ENCODE measurements around the gene BCAS1. TPM values are rescaled to one million over a fixed set of nuclear protein-coding genes. Genes with fewer than 3 reads are reported as not detected.
A peak's percentile ranks its signal among the peaks of the same experiment; 100 is the strongest.

BCAS1 gene
- total and polyA plus RNA-seq, 10 of the 15 experiments (the other 5 are each of a cell fraction or from before 2014, with no cell fraction given) = 0.21 to 1.4 (median 0.55) TPM

- TF ChIP-seq ZNF622 (IDR thresholded peaks at IDR 0.05) = no peak
- TF ChIP-seq SPI1 (IDR thresholded peaks at IDR 0.05; ENCODE audit: borderline replicate concordance, insufficient read depth, low read depth, low read length) = peak; percentile 67; the same call in 1 of the 2 replicates
- no peak for TF ChIP-seq EGR1 (IDR thresholded peaks at IDR 0.05; ENCODE audit: borderline replicate concordance in 1 of 2, low read depth in 2 of 2, low read length in 2 of 2)
- 0 out of 4 replicates have a peak, but pooled peaks of 1 of the 2 experiments have one; percentile 28 for TF ChIP-seq BHLHE40 (IDR thresholded peaks at IDR 0.05; ENCODE audit: borderline replicate concordance in 1 of 2, low read depth in 2 of 2, low read length in 1 of 2)
- TF ChIP-seq ATF3 (IDR thresholded peaks at IDR 0.05; ENCODE audit: borderline replicate concordance, extremely low read depth, low read depth, low read length) = no peak; the same call in 1 of the 2 replicates
- TF ChIP-seq RUNX3 (IDR thresholded peaks at IDR 0.05; ENCODE audit: low read length) = peak; percentile 36; the same call in 1 of the 2 replicates
- TF ChIP-seq ZZZ3 (IDR thresholded peaks at IDR 0.05; ENCODE audit: control insufficient read depth, insufficient read length, low read depth) = no peak
- peak; percentile 88 for TF ChIP-seq RB1 (IDR thresholded peaks at IDR 0.05; ENCODE audit: borderline replicate concordance)
- peak; percentile 87; the same call in 1 of the 2 replicates for TF ChIP-seq NFXL1 (IDR thresholded peaks at IDR 0.05; ENCODE audit: borderline replicate concordance)
- no peak for TF ChIP-seq WRNIP1 (IDR thresholded peaks at IDR 0.05; ENCODE audit: borderline replicate concordance, low read depth, low read length)
- peak; percentile 80 to 85 for TF ChIP-seq IKZF2 (IDR thresholded peaks at IDR 0.05)
- 0 out of 2 replicates have a peak, but pooled peaks have one; percentile 19 for TF ChIP-seq PML (IDR thresholded peaks at IDR 0.05; ENCODE audit: low read length)
- TF ChIP-seq USF1 (IDR thresholded peaks at IDR 0.05; ENCODE audit: borderline replicate concordance, extremely low read length, insufficient read depth, low read depth, low read length) = no peak
Measured at GRCh38 chr20:53939572-53940359, 130.6 kb downstream of the BCAS1 start (continued).
